HG02610 (cell line): ENCODE results near the gene NOC2L.

Experiments used
- ATAC-seq: cut with Tn5 transposase; IDR thresholded peaks from one replicate; pipeline ENCODE4 v1.9.1; 2021; ENCODE audit warnings: mild to moderate bottlenecking, moderate library complexity; ENCODE audit not compliant: unreplicated experiment

Gene NOC2L

DNA sequence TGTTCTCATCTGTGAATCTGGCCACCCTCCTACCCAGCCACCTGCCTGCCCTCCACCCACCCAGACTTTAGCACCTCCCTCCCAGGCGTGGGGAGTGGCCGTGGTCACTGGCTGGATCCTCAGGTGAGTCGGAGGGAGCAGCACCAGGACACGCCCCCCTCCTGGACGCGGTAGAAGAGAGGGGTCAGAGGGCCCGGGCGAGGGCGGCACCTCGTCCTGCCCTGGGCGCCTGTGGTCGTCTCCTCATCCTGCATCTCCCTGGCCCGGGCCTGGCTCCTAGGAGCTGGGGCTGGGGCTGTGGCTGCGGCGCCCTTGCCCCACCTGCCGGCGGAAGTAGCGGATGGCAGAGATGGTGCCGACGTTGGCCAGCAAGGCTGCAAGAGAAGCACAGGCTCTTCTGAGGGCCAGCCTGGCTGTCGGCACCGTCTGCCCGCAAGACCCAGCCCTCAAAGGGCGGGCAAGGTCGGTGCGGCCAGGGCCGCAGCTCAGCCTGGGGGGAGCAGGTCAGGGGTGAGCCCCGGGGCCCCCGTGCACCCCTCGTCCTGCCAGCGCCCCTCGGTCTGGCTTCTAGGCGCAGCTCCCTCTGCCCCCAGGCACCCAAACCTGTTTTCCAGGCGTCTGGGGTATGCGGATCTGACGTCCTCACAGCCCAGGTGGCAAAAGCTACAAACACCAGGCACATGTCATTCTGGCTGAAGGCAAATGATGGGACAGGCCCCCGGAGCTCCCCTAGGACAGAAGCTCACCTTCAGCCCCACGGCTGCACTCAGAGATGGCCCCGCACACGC is 17.0 kb upstream of the NOC2L start:
- ATAC-seq: no peak

DNA sequence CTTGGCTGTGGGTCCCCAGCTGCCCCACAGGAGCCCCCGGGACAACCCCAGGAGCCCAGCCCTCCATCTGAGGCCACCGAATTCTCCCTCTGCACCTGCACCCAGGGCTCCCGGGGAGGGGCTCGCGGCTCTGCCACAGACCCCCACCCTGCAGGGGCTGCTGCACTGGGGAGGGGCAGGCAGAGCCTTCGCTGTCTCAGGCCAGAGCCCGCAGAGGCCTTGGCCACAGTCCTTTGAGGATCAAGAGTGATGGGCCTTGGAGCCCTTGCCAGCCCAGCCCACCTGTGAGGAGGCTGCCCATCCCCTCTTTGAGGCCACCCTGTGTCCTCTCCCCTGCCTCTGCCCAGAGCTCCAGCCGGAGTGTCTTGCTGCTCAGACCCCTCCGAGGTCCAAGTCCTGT is 16.3 kb upstream of the NOC2L start:
- no peak for ATAC-seq

DNA sequence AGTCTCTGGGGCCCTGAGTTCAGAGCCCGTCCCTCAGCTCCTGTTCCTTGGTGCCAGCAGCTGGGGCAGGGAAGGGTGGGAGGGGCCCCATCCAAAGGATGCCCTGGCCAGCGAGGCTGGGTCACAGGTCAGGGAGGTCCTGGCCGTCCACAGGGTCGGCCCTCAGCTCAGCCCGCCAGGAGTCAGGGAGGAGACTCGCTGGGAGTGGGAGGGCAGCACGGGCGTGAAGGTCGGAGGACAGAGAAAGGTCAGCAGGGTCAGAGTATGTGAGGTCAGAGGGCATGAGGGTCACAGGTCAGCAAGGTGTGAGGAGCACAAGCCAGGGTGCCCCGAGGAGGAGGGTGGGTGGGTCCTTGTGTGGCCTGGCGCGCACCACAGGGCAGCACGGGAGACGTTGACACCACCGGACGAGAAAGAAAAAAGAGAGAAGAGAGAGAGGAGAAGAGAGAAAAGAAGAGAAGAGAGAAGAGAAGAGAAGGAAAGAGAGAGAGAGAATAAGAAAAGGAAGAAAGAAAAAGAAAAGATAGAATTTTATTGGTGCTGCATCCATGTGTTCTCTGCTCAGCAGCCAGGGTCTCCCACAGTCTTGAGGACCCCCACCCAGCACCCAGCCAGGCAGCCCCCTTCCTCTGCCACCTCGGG is 15.8 kb upstream of the NOC2L start:
- no peak for ATAC-seq

- ATAC-seq: no peak
Measured at GRCh38 chr1:974293-974640, 15.2 kb upstream of the NOC2L start.

DNA sequence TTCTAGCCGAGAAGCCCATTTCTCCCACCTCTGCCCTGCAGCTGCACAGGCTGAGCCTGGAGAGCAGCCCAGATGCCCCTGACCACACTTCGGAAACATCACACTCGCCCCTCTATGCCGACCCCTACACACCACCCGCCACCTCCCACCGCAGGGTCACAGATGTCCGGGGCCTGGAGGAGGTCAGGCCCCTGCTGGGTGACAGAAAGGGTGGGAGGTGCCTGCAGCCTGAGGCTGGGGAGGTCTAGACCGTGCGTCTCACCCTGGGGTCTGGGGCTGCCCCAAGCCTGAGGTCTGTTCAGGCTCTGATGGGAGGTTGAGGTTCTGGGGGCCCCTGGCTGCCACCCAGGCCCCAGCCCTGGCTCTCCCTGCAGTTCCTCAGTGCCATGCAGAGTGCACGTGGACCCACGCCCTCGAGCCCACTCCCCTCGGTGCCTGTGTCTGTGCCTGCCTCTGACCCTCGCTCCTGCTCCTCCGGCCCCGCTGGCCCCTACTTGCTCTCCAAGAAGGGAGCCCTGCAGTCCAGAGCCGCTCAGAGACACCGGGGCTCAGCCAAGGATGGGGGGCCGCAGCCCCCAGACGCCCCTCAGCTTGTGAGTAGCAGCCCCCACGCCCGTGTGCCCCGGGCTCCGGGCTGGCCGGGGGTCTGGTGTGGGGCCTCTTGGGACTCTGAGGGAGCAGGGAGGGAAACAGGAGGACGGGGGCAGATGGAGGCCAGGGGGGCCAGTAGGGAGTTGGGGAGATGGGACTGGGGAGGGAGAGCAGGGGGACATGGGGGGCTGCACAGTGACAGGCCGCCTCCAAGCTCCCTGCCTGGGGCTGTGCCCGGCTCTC is 14.6 kb upstream of the NOC2L start:
- ATAC-seq: no peak

DNA sequence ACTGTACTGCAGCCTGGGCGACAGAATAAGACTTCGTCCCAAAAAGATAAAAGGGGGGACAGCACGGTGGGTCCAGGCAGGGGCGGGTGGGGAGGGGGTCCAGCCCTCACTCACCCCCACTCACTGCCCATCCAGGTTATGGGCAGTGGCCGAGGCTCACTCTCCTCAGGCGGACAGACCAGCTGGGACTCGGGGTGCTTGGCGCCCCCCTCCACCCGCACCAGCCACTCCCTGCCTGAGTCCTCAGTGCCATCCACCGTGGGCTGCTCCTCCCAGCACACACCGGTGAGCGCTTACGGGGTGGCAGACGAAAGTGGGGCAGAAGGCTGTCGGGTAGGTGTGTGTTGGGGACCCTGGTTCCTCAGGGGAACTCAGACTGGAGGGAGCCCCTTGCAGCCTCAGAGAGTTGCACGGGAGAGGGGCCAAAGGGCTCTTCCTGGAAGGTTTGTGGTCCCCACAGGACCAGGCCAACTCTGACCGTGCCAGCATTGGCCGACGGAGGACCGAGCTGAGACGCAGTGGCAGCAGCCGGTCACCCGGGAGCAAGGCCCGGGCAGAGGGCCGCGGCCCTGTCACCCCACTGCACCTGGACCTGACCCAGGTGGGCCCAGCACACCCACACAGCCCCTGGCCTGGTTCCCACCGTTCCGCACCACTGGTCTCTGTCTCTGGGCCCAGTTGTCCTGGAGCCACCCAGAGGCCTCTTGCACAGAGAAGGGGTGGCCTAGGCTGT is 13.8 kb upstream of the NOC2L start:
- ATAC-seq: no peak

GRCh38 chr1:971751-972506 is 12.9 kb upstream of the NOC2L start:
- ATAC-seq: no peak

DNA sequence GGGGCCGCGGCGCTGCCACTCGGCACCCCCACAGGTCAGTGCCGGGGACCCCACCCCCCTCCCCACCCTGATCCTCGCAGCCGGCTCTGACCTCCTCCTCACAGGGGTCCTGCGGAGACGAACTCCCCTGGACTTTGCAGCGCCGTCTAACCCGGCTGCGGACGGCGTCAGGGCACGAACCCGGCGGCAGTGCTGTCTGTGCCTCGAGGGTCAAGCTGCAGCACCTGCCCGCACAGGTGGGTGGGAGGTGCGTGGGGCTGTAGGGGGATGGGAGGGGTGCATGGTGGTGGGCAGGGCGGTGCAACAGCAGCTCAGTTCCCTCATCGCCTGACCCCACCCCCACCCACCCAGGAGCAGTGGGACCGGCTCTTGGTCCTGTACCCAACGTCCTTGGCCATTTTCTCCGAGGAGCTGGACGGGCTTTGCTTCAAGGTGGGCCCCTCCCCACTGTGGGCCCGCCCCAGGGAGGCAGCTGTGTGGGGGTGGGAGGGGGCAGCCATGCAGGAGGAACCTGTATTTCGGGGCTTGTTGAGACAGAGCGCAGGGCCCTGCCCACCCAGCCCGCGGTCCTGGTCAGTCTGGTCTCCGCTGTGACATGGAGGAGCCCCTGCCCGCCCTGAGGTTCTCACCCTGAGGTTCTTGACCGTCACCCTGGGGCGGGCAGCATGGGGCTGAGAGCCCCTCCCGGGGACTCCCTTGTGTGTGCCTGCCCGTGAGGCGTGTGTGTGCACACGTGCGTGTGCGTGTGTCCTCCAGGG is 12.1 kb upstream of the NOC2L start:
- no peak for ATAC-seq

- no peak for ATAC-seq
Measured at GRCh38 chr1:970242-970972, 11.4 kb upstream of the NOC2L start.

DNA sequence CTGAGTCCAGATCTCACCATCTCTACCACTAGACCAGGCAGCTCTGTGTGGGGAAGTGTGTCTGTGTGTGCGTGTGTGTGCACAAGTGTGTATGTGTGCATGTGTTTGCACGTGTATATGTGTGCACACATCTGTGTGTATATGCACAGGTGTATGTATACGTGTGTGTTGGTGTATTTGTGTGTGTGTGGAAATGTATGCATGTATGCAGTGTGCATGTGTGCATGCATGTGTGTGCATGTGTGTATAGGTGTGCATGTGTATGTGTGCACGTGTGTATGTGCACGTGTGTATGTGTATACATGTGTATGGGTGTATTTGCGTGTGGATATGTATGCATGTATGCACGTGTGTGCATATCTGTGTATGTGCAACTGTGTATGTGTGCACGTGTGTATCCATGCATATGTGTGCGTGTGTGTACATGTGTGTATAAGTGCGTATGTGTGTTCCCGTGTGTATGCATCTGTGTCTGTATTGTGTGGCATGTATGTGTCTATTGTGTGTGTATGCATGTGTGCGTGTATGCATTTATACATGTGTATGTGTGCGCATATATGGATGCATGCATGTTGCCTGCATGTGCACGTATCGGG is 10.3 kb upstream of the NOC2L start:
- ATAC-seq: no peak

DNA sequence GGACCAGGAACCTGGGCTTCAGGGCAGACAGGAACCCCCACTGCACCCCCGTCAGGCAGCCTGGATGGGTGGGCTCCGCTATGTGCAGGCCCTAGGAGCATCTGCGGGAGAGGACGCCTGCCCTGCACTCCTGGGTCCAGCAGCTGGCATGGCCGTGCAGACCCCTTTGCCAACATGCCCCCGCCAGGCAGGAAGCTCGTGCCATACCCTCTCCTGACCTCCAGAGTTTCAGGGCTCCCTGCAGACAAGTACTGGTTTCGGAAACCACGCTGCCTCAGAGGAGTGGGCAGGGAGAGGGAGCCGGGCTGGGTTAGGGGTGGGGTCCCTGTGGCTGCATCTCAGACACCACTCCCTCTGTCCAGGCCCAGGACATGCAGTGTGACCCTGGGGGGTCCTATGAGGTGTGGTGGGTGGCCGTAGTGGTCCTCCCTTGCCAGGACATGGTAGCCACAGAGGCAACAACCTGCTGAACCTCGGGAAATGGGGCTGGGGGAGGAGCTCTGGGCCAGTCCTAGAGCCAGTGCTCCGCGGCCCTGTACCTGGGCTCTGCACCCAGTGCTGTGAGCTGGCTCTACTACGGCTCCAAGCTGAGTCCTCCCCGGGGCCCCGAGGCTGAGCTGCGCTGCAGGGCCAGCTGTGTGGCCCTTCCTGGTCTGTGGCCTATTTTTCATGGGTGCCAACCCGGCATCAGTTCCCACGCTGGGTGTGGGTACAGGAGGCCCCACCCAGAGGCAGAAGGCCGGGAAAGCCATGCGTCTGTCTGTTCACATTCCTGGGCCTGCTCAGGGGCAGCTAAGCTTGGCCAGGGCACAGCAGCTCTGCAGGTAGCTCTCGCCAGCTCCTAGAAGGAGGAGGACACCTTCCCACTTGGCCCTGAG is 8.6 kb upstream of the NOC2L start:
- no peak for ATAC-seq

DNA sequence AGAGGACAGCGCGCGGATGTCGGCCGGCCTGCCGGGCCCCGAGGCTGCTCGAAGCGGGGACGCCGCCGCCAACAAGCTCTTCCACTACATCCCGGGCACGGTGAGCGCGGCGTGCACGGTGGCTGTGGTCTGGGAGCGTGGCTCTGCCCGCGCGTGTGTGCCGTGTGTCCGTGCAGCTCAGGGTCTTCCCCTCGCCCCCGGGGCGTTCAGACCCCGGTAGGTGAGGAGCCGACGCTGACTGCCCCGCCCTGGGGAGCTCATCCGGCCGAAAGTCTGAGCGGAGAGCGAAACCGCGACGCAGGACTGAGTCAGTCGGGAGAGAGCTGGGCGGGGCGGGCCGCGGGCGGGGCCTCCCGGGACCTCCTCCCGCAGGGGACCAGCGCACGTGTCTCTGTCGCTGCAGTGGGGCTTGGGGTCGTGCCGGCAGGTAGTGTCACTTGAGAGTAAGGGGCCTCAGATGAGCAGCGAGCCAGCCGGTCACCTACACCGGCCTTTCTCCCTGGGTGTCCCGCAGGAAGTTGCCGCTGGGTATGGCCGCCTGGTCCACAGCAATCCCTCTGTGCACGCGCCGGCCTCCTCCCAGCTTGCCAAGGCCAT is 7.7 kb upstream of the NOC2L start:
- ATAC-seq: no peak

DNA sequence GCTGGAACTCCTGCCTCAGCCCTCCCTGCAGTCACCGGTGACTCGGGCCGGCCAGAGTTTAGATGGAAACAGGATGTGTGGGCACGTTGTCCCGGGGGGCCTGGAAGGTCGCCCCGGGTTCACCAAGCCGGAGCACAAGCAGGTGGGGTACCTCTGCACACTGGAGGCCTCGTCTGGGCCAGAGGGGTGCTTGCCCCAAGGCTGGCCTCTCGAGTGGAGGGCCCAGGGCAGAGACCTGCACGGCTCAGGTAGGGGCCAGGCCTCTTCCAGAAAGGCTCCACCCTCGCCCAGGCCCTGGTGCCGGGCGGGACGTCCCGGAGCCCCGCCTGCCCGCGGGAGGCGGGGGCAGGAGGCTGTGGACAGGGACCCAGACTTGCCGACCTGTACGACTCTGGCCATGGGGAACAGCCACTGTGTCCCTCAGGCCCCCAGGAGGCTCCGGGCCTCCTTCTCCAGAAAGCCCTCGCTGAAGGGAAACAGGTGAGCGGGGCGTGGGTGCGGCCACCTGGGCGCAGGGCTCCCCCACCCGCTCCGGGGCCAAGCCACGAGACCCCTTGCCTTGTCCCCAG is 7.2 kb upstream of the NOC2L start, which contains the start of gene PLEKHN1:
Gene PLEKHN1 (plus strand): TSS at position 348 of the 569 bp plus-strand sequence. CDS start 50 bp downstream, at position 398.
- no peak for ATAC-seq

DNA sequence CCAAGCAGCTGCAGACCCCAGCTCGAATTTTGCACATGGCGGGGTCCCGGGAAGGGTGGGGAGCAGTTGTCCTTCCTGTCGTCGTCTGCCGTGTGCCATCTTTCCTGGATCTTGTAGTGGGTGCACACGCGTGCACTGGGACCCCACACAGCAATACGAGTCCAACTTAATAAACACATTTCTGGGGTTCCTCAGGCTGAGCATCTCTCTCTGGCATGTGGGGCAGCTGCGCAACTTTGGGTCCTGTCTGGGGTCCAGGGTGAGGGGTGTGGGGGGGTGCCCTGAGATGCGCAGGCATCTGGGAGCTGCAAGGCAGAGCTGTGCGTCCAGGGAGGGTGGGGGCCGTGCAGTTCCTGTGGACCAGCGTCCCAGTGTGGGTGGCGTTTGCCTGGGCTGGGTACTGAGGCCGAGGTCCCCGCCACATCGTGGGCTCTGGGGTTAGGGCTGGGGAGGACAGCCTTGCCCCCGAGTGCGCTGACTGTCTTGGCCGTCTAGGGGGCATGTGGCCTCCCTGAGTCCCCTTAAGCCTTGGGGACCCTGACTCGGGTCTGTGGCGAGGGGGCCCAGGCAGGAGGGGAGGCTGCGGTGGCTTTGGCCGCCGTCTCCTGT is 6.6 kb upstream of the NOC2L start:
- ATAC-seq: no peak

DNA sequence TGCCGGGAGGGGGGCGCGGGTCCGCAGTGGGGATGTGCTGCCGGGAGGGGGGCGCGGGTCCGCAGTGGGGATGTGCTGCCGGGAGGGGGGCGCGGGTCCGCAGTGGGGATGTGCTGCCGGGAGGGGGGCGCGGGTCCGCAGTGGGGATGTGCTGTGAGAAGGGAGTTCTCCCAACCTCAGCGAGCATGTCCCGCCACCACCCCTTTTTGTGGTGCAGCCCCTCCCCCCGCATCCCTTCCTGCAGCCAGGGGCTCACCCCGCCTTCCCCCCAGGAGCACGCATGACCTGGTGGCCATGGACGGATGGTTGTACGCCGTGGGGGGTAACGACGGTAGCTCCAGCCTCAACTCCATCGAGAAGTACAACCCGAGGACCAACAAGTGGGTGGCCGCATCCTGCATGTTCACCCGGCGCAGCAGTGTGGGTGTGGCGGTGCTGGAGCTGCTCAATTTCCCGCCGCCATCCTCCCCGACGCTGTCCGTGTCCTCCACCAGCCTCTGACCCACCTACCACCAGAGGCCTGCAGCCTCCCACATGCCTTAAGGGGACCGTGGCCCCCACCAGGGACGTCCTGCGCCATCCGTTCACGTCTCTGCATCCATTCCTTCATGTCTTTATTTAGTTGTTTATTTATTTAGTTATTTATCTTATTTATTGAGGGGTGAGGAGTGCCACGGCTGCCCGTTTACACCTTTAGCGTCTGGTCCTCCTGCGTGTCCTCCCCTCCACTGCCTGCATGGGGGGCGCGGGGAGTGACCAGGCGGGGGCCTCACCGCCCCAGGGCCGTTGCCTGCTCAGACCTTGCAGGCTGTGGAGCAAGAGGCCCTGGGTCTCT is 5.9 kb upstream of the NOC2L start:
- no peak for ATAC-seq
